ENCODE data around the gene DLG5.

The DLG5 gene

DNA sequence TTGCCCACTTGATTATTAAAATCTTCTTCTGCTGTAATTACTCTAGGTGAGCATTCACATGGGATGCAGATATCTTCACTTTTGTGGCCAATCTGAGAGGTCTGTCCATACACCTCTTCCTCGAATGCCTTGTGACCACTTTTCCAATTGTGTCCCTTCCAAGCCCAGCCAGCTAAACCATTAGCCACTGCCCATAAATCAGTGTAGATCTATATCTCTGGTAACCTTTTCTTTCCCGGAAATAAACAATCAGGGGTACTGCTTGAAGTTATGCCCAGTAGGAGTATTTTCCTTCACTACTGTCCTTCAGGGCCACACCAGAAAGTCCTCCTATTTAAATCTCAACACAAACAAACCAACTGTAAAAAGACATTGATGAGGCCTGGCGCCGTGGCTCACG lies 184.4 kb downstream of the DLG5 start:
- DNase-seq, result no peak

DNA sequence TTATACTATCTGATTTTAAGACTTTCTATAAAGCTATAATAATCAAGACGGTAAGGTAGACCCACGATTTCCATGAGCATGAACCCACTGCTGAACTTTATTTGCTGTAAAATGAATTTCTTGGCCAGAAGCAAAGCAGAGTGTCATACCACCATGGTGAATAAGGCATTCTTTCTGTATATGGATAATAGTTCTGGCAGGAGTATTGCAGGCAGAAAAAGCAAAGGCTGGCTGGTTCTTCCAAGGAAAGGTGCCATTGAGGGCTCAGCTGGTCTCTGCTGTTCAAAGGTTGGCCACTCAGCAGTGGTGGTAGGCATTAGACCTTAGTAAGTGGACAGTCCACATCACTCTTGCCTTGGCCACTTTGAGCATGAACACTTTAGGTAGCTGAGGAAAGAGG lies 184.8 kb downstream of the DLG5 start:
- DNase-seq, result no peak
